ENCODE measurements around the gene CCDC178.
A peak's percentile ranks its signal among the peaks of the same experiment; 100 is the strongest.
"Not testable (repeated sequence)": the region's sequence is repeated elsewhere in the genome, so short reads cannot be mapped to it uniquely, and the experiment has no call there.

The CCDC178 gene, protein sequence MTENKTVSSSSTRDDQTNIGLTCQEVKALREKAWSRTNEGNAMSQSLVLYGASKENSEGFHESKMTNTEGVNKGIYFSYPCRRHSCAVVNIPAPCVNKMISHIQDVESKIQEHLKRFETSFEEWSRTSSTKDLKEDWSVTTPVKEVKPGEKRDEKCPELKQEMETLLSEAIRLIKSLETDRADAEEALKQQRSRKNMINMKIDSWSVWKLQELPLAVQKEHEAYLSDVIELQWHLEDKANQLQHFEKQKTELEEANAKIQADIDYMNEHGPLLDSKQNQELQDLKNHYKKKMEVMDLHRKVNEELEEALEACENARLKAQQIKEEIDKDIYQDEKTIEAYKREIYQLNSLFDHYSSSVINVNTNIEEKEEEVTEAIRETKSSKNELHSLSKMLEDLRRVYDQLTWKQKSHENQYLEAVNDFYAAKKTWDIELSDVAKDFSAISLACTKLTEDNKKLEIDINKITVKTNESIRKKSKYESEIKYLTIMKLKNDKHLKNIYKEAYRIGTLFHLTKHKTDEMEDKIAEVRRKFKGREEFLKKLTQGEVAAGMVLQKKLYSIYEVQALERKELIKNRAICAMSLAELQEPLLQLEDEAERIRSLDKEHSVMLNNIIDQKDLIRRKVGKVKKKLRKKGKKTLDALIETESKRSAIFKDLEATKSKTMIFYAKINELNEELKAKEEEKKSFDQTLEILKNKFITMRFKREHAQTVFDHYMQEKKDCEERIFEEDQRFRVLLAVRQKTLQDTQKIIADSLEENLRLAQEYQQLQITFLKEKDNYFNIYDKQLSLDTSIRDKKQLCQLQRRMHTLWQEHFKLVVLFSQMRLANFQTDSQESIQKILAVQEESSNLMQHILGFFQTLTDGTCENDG

DNA sequence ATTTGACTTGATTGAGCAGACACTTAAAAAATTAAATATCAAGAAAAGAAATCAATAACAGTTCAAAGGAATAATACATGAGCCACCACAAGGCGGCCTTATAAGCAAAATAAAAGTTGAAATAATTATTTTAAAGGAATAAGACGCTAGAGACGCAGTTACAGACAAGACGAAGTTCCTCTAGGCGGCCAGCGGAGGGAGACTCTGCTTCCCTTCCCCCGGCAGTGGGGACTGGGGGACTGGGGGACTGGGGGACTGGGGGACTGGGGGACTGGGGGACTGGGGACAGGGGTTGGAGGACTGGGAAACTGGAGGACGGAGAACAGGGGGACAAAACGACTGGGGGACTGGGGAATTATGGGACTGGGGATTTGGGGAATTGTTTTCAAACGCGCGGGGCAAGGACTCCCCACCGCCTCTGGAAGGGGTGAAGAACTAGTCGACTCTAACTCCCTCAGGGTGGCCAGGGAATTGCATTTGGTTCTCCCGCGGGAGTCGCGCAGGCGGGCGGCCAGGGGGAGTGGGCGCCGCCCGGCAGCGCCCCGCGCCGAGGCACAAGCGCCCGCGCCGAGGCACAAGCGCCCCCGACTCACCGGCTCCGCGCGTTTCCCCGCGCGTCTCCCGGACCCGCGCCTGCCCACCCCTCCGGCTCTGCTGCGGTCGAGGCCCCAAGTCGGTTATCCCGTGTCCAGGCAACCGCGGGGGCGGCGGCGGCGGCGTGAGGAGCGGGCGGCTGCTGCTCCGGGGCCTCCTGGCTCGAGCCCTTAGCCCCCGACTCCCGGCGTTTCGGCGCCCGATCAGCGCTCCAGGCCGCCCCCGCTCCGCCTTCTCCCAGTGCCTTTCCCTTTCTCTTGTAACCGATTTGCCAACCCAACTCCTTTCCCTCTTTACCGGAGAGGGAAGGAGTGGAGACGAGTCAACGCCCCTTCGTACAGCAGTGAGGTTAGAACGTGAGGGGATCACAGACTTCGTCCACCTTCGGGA is at the start of gene CCDC178:
Gene CCDC178 (minus strand): TSS at position 662 of the 984 bp plus-strand sequence. CDS start 28,633 bp downstream, outside the sequence.
- DNase-seq, result peak; percentile 39

GRCh38 chr18:33483908-33484307 is 43.4 kb upstream of the CCDC178 start:
- DNase-seq, result no peak

DNA sequence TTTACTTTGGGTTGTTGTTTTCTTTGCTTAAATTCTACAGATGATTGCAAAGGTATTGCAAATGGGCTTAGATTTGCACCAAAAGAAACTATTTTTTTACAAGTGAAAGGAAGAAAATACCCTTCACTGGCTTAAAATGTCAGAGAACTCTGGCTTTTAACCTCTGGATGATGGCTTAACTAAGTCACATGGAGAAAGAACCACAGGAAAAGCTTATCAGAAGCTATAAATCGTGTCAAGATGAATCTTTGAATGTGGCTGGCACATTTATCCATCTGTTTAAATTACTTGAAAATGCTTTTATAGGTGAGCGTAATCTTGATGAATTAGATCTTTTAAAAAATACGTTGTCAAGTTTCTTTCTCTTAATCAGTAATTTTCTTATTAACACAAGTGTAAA is 32.0 kb upstream of the CCDC178 start:
- no peak for DNase-seq

DNA sequence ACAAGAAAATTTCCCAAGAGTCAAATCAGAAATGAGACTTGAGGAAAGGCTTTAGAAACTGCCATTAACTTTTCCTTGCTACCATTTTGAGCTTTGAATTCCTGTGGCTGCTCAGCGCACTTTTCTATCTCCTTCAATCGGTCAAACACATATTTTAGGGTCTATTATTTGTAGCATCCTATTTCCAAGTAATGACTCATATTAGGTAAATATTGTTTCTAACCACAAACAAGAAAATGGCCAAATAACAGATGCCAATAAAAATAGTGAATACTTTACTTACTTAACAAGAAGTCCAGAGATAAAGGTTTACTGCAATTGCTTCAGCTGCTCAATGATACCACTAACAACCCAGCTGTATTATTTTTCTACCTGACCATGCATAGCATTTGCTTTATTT is 29.7 kb upstream of the CCDC178 start:
- no peak for DNase-seq

GRCh38 chr18:33469699-33470098 is 29.2 kb upstream of the CCDC178 start:
- no peak for DNase-seq

- no peak for DNase-seq
Observed at GRCh38 chr18:33467531-33467930, 27.0 kb upstream of the CCDC178 start.

GRCh38 chr18:33466822-33467221 is 26.3 kb upstream of the CCDC178 start:
- DNase-seq, result no peak

DNA sequence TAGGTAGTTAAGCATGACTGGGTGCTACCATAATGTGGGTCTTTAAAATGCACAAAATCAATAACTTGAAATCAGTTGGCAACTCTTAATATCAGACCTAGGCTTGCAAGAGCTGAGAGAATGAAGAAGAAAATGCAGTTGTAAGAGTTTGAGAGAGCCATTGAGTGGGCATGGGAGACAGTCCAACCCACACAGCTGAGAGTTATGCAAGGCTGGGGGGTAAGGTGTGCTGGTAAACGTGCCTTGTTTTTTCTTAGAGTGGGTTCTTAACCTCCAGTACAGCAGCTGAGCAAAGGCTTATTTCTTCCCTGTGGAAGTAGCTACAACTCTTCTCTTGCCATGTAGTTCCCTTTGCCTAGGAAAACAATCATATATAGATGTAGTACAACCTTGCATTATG is 20.2 kb upstream of the CCDC178 start:
- DNase-seq, result no peak

- peak; percentile 6 for DNase-seq
Observed at GRCh38 chr18:33459612-33460011, 19.1 kb upstream of the CCDC178 start.

GRCh38 chr18:33446604-33447003 is 6.1 kb upstream of the CCDC178 start:
- DNase-seq, result no peak

- DNase-seq, result no peak
Observed at GRCh38 chr18:33444709-33445108, 4.2 kb upstream of the CCDC178 start.

GRCh38 chr18:33432857-33433256 is 7.7 kb downstream of the CCDC178 start:
- no peak for DNase-seq

GRCh38 chr18:33427549-33427948 is 13.0 kb downstream of the CCDC178 start:
- DNase-seq, result no peak

GRCh38 chr18:33424266-33424946 is 16.1 kb downstream of the CCDC178 start:
- no peak for DNase-seq

DNA sequence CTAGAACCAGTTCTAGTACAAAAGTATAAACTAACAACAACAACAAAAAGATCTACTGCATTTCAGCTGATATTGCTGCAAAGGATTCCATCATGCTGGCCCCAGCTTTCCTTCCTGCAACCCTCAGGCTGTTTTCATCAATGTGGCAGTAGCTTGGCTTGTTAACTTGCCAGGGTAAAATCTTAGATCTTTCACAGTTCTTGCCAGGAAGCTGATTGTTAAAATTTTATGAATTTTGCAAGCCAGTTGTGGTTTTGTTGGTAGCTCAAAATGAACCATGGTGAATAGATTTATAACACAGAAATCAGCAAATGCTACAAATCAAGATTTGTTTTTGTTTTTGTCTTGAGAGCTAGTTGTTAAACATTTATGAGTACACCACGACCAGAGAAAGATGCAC is 19.3 kb downstream of the CCDC178 start:
- DNase-seq, result no peak

- DNase-seq, result no peak
Observed at GRCh38 chr18:33404244-33404873, 36.2 kb downstream of the CCDC178 start.

GRCh38 chr18:33398939-33399338 is 41.6 kb downstream of the CCDC178 start:
- not testable (repeated sequence) for DNase-seq

DNA sequence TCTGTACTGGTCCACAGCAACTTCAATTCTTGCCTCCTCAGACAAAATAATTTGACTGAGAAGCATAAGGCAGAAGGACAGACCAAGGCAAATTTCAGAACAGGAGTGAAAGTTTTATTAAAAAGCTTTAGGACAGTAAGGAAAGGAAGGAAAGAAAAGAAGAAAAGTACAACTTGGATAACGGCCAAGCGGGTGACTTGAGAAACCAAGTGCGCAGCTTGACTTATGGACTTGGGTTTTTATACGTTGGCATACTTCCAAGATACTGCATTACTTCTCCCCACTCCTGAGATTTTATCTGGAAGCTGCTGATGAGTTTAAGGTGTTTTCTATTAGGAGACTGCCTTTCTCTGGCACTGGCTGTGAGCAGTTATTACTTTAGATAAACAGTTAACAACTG is 64.7 kb downstream of the CCDC178 start:
- DNase-seq, result no peak

GRCh38 chr18:33372442-33372841 is 68.1 kb downstream of the CCDC178 start:
- DNase-seq, result no peak

DNA sequence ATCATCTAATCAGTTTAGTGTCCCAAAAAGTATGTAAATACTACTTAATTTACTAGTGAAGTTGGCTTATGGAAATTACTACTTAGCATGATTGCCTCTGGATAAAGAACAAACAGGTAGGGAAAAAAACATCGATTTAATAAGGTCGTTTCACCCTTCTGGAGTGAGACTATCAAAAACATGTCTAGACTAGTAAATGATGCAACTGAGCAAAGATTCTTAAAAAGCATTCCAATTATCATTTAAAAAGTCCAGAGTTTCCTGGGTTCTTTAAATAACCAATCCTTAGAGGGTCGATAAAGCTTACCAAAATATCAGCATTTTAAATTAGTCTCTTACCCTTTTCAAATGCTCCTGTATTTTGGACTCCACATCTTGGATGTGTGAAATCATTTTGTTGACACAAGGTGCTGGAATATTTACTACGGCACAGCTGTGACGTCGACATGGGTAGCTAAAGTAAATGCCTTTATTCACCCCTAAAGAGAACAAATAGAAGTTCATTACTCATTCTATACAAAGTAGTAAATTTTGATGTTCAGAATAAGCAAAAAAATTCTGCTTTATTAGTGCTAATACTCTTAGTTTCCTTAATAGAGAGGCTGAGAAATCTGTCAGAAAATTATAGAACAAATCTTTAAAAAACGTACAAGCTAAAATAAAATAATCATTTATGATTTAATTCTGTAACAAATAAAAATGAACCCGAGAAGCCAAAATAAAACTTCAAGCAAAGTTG is 70.6 kb downstream of the CCDC178 start:
- peak; percentile 36 for DNase-seq

DNA sequence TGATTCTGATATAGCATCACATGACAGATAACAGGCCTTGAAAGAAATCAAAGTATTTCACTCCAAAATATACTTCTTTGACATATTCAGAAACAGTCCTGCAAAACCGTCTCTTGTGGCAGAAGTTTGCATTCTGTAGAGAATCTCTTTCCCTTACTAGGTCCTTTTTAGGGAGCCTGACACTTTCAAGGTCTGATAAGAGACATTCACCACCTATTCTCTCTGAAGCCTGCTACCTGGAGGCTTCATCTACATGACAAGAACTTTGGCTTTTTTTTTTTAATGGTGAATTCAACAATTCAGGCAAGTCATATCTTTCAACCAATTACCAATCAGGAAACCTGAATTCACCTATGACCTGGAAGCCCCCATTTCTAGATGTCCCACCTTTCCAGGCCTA is 83.8 kb downstream of the CCDC178 start:
- no peak for DNase-seq

Measured in DMS153 (cell line).